Measurements from ENCODE around the gene OR2T29.
"Not testable (repeated sequence)": the region's sequence is repeated elsewhere in the genome, so short reads cannot be mapped to it uniquely, and the experiment has no call there.

GRCh38 chr1:248569049-248569448, 6.5 kb upstream of the OR2T29 start:
- not testable (repeated sequence) for TF ChIP-seq CTCF (IDR thresholded peaks at IDR 0.05; ENCODE audit: low read depth, low read length); POLR2A (IDR thresholded peaks at IDR 0.05; ENCODE audit: extremely low read depth, insufficient read length)

Measured in NB4 (cell line).